HepG2 (cell line): ENCODE results near the gene SLIT1. TPM values are rescaled to one million over a fixed set of nuclear protein-coding genes. Genes with fewer than 3 reads are reported as not detected.

Source experiments
- ATAC-seq: fragments of 200-7000 bp; cut with Tn5 transposase; 3 replicates; pipeline ENCODE4 v1.9.1; 2020; ENCODE audit warnings: mild to moderate bottlenecking, moderate library complexity
- BruUV-seq: library from RNA; stranded (reverse); fragments of 400-500 nt; replicated peaks from 2 replicates; lab custom pipeline; 2021; lab: Mats Ljungman, UMichigan
- CTCF ChIA-PET: fragments of 300-600 bp; formaldehyde crosslinking; extraction: SDS; loops from one replicate; lab custom pipeline; 2021; ENCODE audit warnings: low total read pairs, inconsistent platforms, low intra/inter-chr PET ratio; lab: Yijun Ruan, JAX
- POLR2A ChIA-PET: fragments of 350-600 bp; sonication (Branson Sonifier 250); formaldehyde crosslinking; loops from one replicate; lab custom pipeline; 2020; ENCODE audit warnings: antibody characterized with exemption, inconsistent platforms; lab: Yijun Ruan, JAX
- DNase-seq: peaks from one replicate; pipeline ENCODE4 v3.0.0-alpha.2; 2015; ENCODE audit warnings: low spot score
- FAIRE-seq: peaks from 3 replicates; lab custom pipeline; 2011; peaks lifted over from hg19 to GRCh38; lab: Jason Lieb, UNC
- H2AFZ ChIP-seq: one replicate; pipeline ENCODE4 v1.6.1; 2011; ENCODE audit warnings: low read length, inconsistent platforms
- H3K27ac ChIP-seq: fragments of 300-600 bp; 3 replicates; pipeline ENCODE4 v1.8.0; 2011; ENCODE audit warnings: mixed run types, mild to moderate bottlenecking, mixed read lengths, low read length, inconsistent platforms; ENCODE audit not compliant: insufficient read depth; ENCODE audit errors: extremely low read length
- H3K27me3 ChIP-seq, 2 experiments: fragments of 200-600 bp in 1 of 2; 2 replicates in 1 of 2; 3 replicates in 1 of 2; pipeline versions ENCODE4 v1.6.0 to v1.8.0; 2011; ENCODE audit warnings: low read length in 2 of 2, mild to moderate bottlenecking in 2 of 2, moderate library complexity in 2 of 2, inconsistent platforms in 1 of 2; ENCODE audit not compliant: insufficient read depth in 2 of 2, control insufficient read depth in 1 of 2
- H3K36me3 ChIP-seq, 2 experiments: fragments of 200-600 bp in 1 of 2; replicated peaks in 1 of 2; 2 replicates in 1 of 2; 3 replicates in 1 of 2; pipeline versions ENCODE4 v1.5.1 to v1.8.0; 2011; ENCODE audit warnings: low read length in 2 of 2, inconsistent platforms in 1 of 2; ENCODE audit not compliant: insufficient read depth in 2 of 2, control insufficient read depth in 1 of 2
- H3K4me1 ChIP-seq: 2 replicates; pipeline ENCODE4 v1.5.1; 2012; ENCODE audit warnings: low read length, inconsistent platforms; ENCODE audit not compliant: insufficient read depth
- H3K4me2 ChIP-seq: 2 replicates; pipeline ENCODE4 v1.6.0; 2011; ENCODE audit warnings: low read depth, low read length, inconsistent platforms
- H3K4me3 ChIP-seq, 3 experiments: fragments of 200-600 bp in 1 of 3; sonication (generic), shearing (Covaris generic) in 1 of 3; replicated peaks in 1 of 3; 2 replicates each; pipeline ENCODE4 v1.5.1; 2011 to 2016; ENCODE audit warnings: low read length in 3 of 3, inconsistent platforms in 2 of 3, low read depth in 2 of 3, mild to moderate bottlenecking in 2 of 3, control low read depth in 1 of 3, mixed read lengths in 1 of 3; ENCODE audit not compliant: insufficient read depth in 1 of 3
- H3K79me2 ChIP-seq: one replicate; pipeline ENCODE4 v1.6.1; 2011; ENCODE audit warnings: low read length, inconsistent platforms; ENCODE audit not compliant: insufficient read depth
- H3K9ac ChIP-seq: 2 replicates; pipeline ENCODE4 v1.6.0; 2011; ENCODE audit warnings: mild to moderate bottlenecking, low read depth, low read length, inconsistent platforms; ENCODE audit not compliant: insufficient read depth
- H3K9me3 ChIP-seq: 2 replicates; pipeline ENCODE4 v1.5.1; 2012; ENCODE audit warnings: mild to moderate bottlenecking, low read length
- H4K20me1 ChIP-seq: 2 replicates; pipeline ENCODE4 v1.6.0; 2011; ENCODE audit warnings: inconsistent platforms, mild to moderate bottlenecking, low read length, moderate library complexity; ENCODE audit not compliant: insufficient read depth
- KLF16 ChIP-seq, 2 experiments: sonication (generic) in 1 of 2; formaldehyde crosslinking in 1 of 2; IDR thresholded peaks; 2 replicates each; pipeline versions ENCODE4 v1.6.1 to v1.8.0; 2016 to 2023; ENCODE audit warnings: missing genetic modification reagents in 2 of 2, missing compliant biosample characterization in 1 of 2
- ZNF180 ChIP-seq: sonication (generic); formaldehyde crosslinking; IDR thresholded peaks from 2 replicates; pipeline ENCODE4 v1.4.0; 2020; ENCODE audit warnings: low read depth, missing genetic modification reagents, borderline replicate concordance
- ZNF510 ChIP-seq: sonication (generic); formaldehyde crosslinking; IDR thresholded peaks from 2 replicates; pipeline ENCODE4 v1.4.0; 2020; ENCODE audit warnings: low read depth, mild to moderate bottlenecking, missing genetic modification reagents
- ZNF598 ChIP-seq: sonication (generic); formaldehyde crosslinking; IDR thresholded peaks from 2 replicates; pipeline ENCODE4 v1.5.1; 2020; ENCODE audit warnings: mild to moderate bottlenecking, missing genetic modification reagents, borderline replicate concordance
- ZNF724P ChIP-seq: sonication (generic); formaldehyde crosslinking; IDR thresholded peaks from 2 replicates; pipeline ENCODE4 v1.8.0; 2022; ENCODE audit warnings: missing genetic modification reagents, borderline replicate concordance
- ZSCAN22 ChIP-seq: sonication (generic); formaldehyde crosslinking; IDR thresholded peaks from 2 replicates; pipeline ENCODE4 v1.4.0; 2020; ENCODE audit warnings: mild to moderate bottlenecking, missing genetic modification reagents
- WGBS: methylation state at CpG from one replicate; pipeline ENCODE4 v1.1.6; 2017; ENCODE audit warnings: low lambda C conversion rate; 5-methylcytosine and 5-hydroxymethylcytosine counted together
- in situ Hi-C: cut with HindIII; loops from 2 replicates; pipeline ENCODE4 v1.10.0; 2017; ENCODE audit warnings: low pct_unique_long_range_greater_than_20kb; ENCODE audit not compliant: extremely low pct_ligation_motif_present
- intact Hi-C: fragments of 100-400 bp; cut with micrococcal nuclease; formaldehyde crosslinking; loops from one replicate; pipeline ENCODE4 v1.10.0; 2022; ENCODE audit not compliant: unreplicated experiment
- polyA plus RNA-seq, 8 experiments: library from polyadenylated mRNA; depleted of rRNA in 3 of 8; stranded (reverse) in 7 of 8; unstranded in 1 of 8; fragments of >200 nt; fragmentation: Illumina TruSeq in 4 of 8; extraction: Trizol in 4 of 8; gene quantifications; 2 replicates each; pipeline versions ENCODE4 v1.2.1 to v1.2.3, GENCODE V29; 2011 to 2016; ENCODE audit warnings: low read depth in 4 of 8, missing spikeins in 1 of 8, mixed read lengths in 1 of 8; ENCODE audit not compliant: insufficient read depth in 1 of 8
- total RNA-seq, 5 experiments: library from RNA; depleted of rRNA; stranded (reverse); fragments of >200 nt; fragmentation: Illumina TruSeq; extraction: Trizol; gene quantifications; 2 replicates each; pipeline ENCODE4 v1.2.3, GENCODE V29; 2016; ENCODE audit warnings: low read depth in 1 of 5
- TF ChIP-seq, protein P1 (sequence below): sonication (generic); formaldehyde crosslinking; IDR thresholded peaks from 2 replicates; pipeline ENCODE4 v1.4.0; 2020; ENCODE audit warnings: missing genetic modification reagents, mild to moderate bottlenecking, borderline replicate concordance
- TF ChIP-seq, protein P2 (sequence below): IDR thresholded peaks from 2 replicates; pipeline ENCODE4 v1.6.1; 2016; ENCODE audit warnings: low read depth, missing genetic modification reagents, missing compliant biosample characterization
- TF ChIP-seq, protein P3 (sequence below): sonication (generic); formaldehyde crosslinking; IDR thresholded peaks from 2 replicates; pipeline ENCODE4 v1.4.0; 2020; ENCODE audit warnings: missing genetic modification reagents, mild to moderate bottlenecking, borderline replicate concordance

The SLIT1 gene
- total and polyA plus RNA-seq, 2 of the 13 experiments (the other 11 are each of a cell fraction or from before 2014, with no cell fraction given): 0.09 to 0.33 TPM

DNA sequence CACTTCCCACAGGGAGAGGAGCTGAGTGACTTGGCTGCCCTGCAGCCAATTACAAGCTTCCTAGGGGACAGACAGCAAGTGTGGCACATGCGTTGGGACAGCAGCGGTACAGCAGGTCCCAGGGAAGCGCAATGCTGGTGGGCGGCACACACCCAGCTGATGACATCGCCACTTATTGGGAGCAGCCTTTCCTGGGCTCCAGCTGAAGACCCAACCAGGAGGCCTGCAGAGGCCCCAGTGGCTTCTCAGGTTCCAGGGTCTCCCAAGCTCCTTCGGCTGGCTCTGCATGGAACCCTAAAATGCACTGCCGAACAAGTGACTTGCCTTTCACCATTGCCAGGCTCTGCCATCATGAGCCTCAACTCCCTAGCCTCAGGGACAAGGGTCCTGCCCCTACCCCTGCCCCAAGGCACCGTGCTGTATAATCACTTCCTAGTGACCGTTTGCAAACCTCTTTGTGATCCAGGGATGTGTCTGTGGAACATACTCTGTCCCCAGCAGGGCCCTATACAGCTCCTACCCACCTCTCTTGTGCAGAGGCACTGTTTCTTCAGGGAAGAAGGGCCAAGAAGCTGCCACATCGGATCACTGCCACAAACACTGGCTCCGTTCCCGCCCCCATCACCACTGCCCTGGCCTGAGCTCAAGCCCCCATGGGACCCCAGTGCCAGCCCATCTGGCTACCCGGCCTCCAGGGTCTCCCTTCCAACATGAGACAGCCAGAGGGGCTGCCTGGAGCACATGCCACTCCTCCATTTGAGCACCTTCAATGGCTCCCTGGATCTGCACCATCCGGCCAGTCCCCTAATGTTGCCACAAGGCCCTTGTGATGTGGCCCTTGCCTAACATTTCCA, 19.3 kb upstream of the SLIT1 start:
- no peak for FAIRE-seq
- in situ Hi-C loops: loop anchor here (5.0 kb wide), 1 partner anchor 133 kb away; no protein-coding TSS in a partner anchor
- TF ChIP-seq KLF16 (CRISPR knock-in tag; IDR thresholded peaks at IDR 0.05) (no peak), ZNF510 (CRISPR knock-in tag) (no peak), ZNF724P (no peak), ZNF598 (CRISPR knock-in tag) (no peak), ZSCAN22 (no peak), ZNF180 (CRISPR knock-in tag) (no peak)
- TF ChIP-seq, protein P1, sequence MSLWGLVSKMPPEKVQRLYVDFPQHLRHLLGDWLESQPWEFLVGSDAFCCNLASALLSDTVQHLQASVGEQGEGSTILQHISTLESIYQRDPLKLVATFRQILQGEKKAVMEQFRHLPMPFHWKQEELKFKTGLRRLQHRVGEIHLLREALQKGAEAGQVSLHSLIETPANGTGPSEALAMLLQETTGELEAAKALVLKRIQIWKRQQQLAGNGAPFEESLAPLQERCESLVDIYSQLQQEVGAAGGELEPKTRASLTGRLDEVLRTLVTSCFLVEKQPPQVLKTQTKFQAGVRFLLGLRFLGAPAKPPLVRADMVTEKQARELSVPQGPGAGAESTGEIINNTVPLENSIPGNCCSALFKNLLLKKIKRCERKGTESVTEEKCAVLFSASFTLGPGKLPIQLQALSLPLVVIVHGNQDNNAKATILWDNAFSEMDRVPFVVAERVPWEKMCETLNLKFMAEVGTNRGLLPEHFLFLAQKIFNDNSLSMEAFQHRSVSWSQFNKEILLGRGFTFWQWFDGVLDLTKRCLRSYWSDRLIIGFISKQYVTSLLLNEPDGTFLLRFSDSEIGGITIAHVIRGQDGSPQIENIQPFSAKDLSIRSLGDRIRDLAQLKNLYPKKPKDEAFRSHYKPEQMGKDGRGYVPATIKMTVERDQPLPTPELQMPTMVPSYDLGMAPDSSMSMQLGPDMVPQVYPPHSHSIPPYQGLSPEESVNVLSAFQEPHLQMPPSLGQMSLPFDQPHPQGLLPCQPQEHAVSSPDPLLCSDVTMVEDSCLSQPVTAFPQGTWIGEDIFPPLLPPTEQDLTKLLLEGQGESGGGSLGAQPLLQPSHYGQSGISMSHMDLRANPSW (CRISPR knock-in tag): no peak
- TF ChIP-seq, protein P2, sequence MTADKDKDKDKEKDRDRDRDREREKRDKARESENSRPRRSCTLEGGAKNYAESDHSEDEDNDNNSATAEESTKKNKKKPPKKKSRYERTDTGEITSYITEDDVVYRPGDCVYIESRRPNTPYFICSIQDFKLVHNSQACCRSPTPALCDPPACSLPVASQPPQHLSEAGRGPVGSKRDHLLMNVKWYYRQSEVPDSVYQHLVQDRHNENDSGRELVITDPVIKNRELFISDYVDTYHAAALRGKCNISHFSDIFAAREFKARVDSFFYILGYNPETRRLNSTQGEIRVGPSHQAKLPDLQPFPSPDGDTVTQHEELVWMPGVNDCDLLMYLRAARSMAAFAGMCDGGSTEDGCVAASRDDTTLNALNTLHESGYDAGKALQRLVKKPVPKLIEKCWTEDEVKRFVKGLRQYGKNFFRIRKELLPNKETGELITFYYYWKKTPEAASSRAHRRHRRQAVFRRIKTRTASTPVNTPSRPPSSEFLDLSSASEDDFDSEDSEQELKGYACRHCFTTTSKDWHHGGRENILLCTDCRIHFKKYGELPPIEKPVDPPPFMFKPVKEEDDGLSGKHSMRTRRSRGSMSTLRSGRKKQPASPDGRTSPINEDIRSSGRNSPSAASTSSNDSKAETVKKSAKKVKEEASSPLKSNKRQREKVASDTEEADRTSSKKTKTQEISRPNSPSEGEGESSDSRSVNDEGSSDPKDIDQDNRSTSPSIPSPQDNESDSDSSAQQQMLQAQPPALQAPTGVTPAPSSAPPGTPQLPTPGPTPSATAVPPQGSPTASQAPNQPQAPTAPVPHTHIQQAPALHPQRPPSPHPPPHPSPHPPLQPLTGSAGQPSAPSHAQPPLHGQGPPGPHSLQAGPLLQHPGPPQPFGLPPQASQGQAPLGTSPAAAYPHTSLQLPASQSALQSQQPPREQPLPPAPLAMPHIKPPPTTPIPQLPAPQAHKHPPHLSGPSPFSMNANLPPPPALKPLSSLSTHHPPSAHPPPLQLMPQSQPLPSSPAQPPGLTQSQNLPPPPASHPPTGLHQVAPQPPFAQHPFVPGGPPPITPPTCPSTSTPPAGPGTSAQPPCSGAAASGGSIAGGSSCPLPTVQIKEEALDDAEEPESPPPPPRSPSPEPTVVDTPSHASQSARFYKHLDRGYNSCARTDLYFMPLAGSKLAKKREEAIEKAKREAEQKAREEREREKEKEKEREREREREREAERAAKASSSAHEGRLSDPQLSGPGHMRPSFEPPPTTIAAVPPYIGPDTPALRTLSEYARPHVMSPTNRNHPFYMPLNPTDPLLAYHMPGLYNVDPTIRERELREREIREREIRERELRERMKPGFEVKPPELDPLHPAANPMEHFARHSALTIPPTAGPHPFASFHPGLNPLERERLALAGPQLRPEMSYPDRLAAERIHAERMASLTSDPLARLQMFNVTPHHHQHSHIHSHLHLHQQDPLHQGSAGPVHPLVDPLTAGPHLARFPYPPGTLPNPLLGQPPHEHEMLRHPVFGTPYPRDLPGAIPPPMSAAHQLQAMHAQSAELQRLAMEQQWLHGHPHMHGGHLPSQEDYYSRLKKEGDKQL (CRISPR knock-in tag): no peak
- TF ChIP-seq, protein P3, sequence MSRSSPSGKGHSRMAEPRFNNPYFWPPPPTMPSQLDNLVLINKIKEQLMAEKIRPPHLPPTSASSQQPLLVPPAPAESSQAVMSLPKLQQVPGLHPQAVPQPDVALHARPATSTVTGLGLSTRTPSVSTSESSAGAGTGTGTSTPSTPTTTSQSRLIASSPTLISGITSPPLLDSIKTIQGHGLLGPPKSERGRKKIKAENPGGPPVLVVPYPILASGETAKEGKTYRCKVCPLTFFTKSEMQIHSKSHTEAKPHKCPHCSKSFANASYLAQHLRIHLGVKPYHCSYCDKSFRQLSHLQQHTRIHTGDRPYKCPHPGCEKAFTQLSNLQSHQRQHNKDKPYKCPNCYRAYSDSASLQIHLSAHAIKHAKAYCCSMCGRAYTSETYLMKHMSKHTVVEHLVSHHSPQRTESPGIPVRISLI (CRISPR knock-in tag): no peak

More for the DNA sequence above, 19.3 kb upstream of the SLIT1 start:
- Histone ChIP-seq H3K4me1 (no peaks in the 10 kb centered on the region), H3K27ac (no peak overlapping the region), H4K20me1 (no peaks in the 10 kb centered on the region), H3K9ac (no peak overlapping the region), H3K9me3 (no peaks in the 10 kb centered on the region), H3K4me3 (no peak overlapping the region), H3K4me2 (no peak overlapping the region), H3K27me3 (peaks cover 1 to 30% of the 10 kb centered on the region in 2 experiments; a peak in 4 of 5 replicates), H2AFZ (no peak overlapping the region), H3K79me2 (no peaks in the 10 kb centered on the region), H3K36me3 (no peaks in the 10 kb centered on the region)
- no peak for DNase-seq
- ATAC-seq: no peak
- intact Hi-C loops: no loop called here
- CTCF ChIA-PET: no interaction called here
- WGBS: 37% methylated on average over 9 of the region's 14 CpGs
- no TSS peak for BruUV-seq
- POLR2A ChIA-PET: no interaction called here
